BLaER1 treated with 17β-estradiol and CSF1 and Interleukin-3, amounts not matched to agents 10 nM and 100 nM (cell line): ENCODE measurements around the gene ANKRD28.

ENCODE experiments used
- H3K27ac ChIP-seq, 11 experiments: shearing (Covaris generic); formaldehyde crosslinking; 2 replicates each; pipeline ENCODE4 v1.8.1; 2022
- H3K27me3 ChIP-seq, 11 experiments: shearing (Covaris generic); formaldehyde crosslinking; 2 replicates each; pipeline ENCODE4 v1.8.1; 2022
- H3K36me3 ChIP-seq, 11 experiments: shearing (Covaris generic); formaldehyde crosslinking; 2 replicates each; pipeline ENCODE4 v1.8.1; 2022
- H3K4me1 ChIP-seq, 10 experiments: shearing (Covaris generic); formaldehyde crosslinking; 2 replicates each; pipeline ENCODE4 v1.8.1; 2022
- H3K4me2 ChIP-seq, 11 experiments: shearing (Covaris generic); formaldehyde crosslinking; 2 replicates each; pipeline ENCODE4 v1.8.1; 2022
- H3K4me3 ChIP-seq, 10 experiments: shearing (Covaris generic); formaldehyde crosslinking; 2 replicates each; pipeline ENCODE4 v1.8.1; 2022
- H3K9ac ChIP-seq, 11 experiments: shearing (Covaris generic); formaldehyde crosslinking; 2 replicates each; pipeline ENCODE4 v1.8.1; 2022
- H3K9me3 ChIP-seq, 11 experiments: shearing (Covaris generic); formaldehyde crosslinking; replicated peaks in 1 of 11; 2 replicates each; pipeline ENCODE4 v1.8.1; 2022
- H4K20me1 ChIP-seq, 11 experiments: shearing (Covaris generic); formaldehyde crosslinking; 2 replicates each; pipeline ENCODE4 v1.8.1; 2022
- Cebpa-rat ChIP-seq, 11 experiments: shearing (Covaris generic); IDR thresholded peaks; 2 replicates each; pipeline ENCODE4 v1.8.1; 2022

Gene ANKRD28

DNA sequence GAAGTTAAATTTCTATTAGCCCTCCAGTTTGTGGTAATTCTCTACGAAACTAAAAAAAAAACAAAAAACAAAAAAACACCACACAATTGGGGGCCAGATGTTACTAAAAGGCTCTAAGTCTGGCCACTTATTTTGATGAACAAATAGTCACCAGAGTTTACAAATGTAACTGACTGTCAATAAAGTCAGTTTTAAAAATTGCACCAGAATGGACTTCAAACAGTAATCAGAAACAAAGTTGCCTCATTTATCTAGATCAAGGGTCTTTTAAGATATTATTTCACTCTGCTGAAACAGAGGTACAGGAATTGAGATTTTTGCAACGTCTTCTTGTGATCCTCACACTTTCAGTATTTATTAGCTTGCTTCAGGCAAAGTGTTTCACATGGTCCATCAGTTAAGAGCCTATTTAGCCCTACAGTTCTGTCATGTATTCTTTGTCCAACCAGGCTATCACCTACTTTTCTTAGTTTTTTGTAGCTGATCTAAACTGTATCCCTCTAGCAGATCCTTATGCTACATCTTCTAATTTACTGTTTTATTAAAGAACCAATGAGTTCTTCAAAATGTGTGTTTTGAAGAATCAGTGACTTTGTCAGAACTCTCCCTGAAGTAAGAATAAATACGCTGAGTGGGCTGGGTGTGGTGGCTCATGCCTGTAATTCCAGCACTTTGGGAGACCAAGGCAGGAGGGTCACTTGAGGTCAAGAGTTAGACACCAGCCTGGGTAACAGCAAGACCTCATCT is 74.7 kb downstream of the ANKRD28 start:
- Histone ChIP-seq H3K9ac (no peak overlapping the region), H3K9me3 (no peaks in the 10 kb centered on the region), H4K20me1 (peaks cover 0 to 33% (median 0%) of the 10 kb centered on the region in 11 experiments; a peak in 4 of 22 replicates), H3K4me1 (no peaks in the 10 kb centered on the region), H3K27me3 (no peaks in the 10 kb centered on the region), H3K27ac (no peak overlapping the region), H3K36me3 (peaks cover 87 to 100% (median 99%) of the 10 kb centered on the region in 11 experiments), H3K4me3 (no peak overlapping the region), H3K4me2 (no peak overlapping the region)
- TF ChIP-seq Cebpa-rat (IDR thresholded peaks at IDR 0.05), result no peak

DNA sequence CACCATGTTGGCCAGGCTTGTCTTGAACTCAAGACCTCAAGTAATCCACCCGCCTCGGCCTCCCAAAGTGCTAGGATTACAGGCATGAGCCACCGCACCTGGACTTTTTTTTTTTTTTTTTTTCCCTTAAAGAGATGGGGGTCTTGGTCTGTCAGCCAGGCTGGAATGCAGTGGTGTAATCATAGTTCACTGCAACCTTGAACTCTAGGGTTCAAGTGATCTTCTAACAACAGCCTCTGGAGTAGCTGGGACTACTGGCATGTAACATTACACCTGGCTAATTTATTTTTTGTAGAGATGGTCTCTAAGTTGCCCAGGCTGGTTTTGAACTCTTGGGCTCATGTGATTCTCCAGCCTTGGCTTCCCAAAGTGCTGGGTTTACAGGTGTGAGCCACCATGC is 81.6 kb downstream of the ANKRD28 start:
- H3K9ac ChIP-seq, result no peak overlapping the region
- no peaks in the 10 kb centered on the region for H3K27me3 ChIP-seq
- H3K4me3 ChIP-seq, result no peak overlapping the region
- no peaks in the 10 kb centered on the region for H3K9me3 ChIP-seq
- H4K20me1 ChIP-seq, result peaks cover 0 to 29% (median 0%) of the 10 kb centered on the region in 11 experiments; a peak in 3 of 22 replicates
- H3K4me1 ChIP-seq, result peaks cover 0 to 14% (median 7%) of the 10 kb centered on the region in 10 experiments; a peak in 7 of 20 replicates
- H3K36me3 ChIP-seq, result peaks cover 53 to 100% (median 79%) of the 10 kb centered on the region in 11 experiments
- no peak overlapping the region for H3K27ac ChIP-seq
- peak overlapping the region in 2 of 11 experiments; percentile 1 to 15; a peak in 1 of 22 replicates for H3K4me2 ChIP-seq
- TF ChIP-seq Cebpa-rat (IDR thresholded peaks at IDR 0.05), result no peak

DNA sequence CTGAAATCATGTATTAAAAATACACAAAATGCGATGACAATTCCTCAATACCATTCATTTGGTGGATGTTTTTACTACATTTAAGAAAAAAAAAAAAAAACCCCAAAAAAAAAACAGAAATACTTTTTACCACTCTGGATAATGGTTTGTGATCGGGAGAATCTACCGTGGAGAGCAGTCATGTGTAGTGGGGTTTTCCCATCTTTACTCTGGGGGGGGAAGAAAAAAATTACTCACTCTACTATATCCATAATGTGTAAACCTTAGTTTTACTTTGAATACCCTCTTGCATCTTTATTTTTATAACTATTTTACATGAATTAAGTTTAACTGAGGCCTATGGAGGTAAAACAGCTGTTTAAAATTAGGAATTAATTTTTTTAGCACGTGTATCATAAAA is 83.3 kb downstream of the ANKRD28 start:
- no peak overlapping the region for H3K4me3 ChIP-seq
- no peaks in the 10 kb centered on the region for H3K9me3 ChIP-seq
- peaks cover 0 to 31% (median 21%) of the 10 kb centered on the region in 10 experiments; a peak in 14 of 20 replicates for H3K4me1 ChIP-seq
- no peak for TF ChIP-seq Cebpa-rat (IDR thresholded peaks at IDR 0.05)
- H3K9ac ChIP-seq, result no peak overlapping the region
- no peaks in the 10 kb centered on the region for H3K27me3 ChIP-seq
- no peak overlapping the region for H3K4me2 ChIP-seq
- peaks cover 52 to 100% (median 79%) of the 10 kb centered on the region in 11 experiments for H3K36me3 ChIP-seq
- H4K20me1 ChIP-seq, result peaks cover 0 to 22% (median 0%) of the 10 kb centered on the region in 11 experiments; a peak in 3 of 22 replicates
- H3K27ac ChIP-seq, result no peak overlapping the region

DNA sequence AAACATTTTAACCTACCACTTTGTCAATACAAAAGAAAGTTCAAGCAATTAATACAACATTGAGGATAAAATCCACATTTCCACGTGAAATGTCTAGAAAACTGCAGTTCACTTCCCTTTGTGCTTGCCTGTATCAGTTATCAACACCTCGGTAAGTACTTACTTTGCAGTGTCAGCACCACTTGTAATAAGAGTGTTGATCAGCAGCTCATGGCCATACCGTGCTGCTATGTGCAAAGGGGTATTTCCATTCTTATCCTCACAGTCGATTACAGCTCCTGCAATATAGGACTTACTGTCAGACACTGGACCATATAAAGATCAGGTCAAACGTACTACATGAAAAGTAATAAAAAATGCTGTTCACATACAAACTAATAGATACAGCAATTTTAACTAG is 84.4 kb downstream of the ANKRD28 start:
- H3K27me3 ChIP-seq, result no peaks in the 10 kb centered on the region
- H3K9ac ChIP-seq, result no peak overlapping the region
- H3K4me3 ChIP-seq, result no peak overlapping the region
- peaks cover 0 to 16% (median 0%) of the 10 kb centered on the region in 11 experiments; a peak in 3 of 22 replicates for H4K20me1 ChIP-seq
- no peak for TF ChIP-seq Cebpa-rat (IDR thresholded peaks at IDR 0.05)
- H3K27ac ChIP-seq, result no peak overlapping the region
- peaks cover 0 to 42% (median 31%) of the 10 kb centered on the region in 10 experiments; a peak in 15 of 20 replicates for H3K4me1 ChIP-seq
- no peaks in the 10 kb centered on the region for H3K9me3 ChIP-seq
- H3K4me2 ChIP-seq, result no peak overlapping the region
- H3K36me3 ChIP-seq, result peaks cover 49 to 100% (median 79%) of the 10 kb centered on the region in 11 experiments

DNA sequence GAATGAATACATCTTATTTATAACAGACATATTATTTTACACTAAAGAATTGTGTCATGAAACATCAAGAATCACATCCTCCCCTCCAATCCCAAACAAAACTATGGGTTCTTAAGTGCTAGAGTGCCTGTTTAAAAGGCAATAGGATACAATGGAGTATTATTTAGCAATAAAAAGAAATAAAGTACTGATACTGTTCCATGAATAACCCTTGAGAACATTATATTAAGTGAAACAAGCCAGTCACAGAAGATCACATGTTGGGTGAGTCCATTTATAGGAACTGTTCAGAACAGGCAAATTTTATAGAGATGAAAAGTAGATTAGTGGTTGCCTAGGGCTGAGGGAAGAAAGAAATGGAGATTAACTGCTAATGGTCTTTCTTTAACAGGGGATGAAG is 86.5 kb downstream of the ANKRD28 start:
- peaks cover 0 to 48% (median 34%) of the 10 kb centered on the region in 10 experiments; a peak in 15 of 20 replicates for H3K4me1 ChIP-seq
- no peaks in the 10 kb centered on the region for H3K27me3 ChIP-seq
- H3K4me3 ChIP-seq, result no peak overlapping the region
- H3K4me2 ChIP-seq, result peak overlapping the region in 1 of 11 experiments; percentile 7; a peak in 2 of 22 replicates
- no peak overlapping the region for H3K9ac ChIP-seq
- H3K27ac ChIP-seq, result peak overlapping the region in 1 of 11 experiments; percentile 69; a peak in 1 of 22 replicates
- H3K36me3 ChIP-seq, result peaks cover 55 to 98% (median 79%) of the 10 kb centered on the region in 11 experiments
- H3K9me3 ChIP-seq, result peaks cover 0 to 14% (median 9%) of the 10 kb centered on the region in 11 experiments; a peak in 14 of 22 replicates
- TF ChIP-seq Cebpa-rat (IDR thresholded peaks at IDR 0.05), result no peak
- H4K20me1 ChIP-seq, result peaks cover 0 to 6% (median 0%) of the 10 kb centered on the region in 11 experiments; a peak in 2 of 22 replicates

DNA sequence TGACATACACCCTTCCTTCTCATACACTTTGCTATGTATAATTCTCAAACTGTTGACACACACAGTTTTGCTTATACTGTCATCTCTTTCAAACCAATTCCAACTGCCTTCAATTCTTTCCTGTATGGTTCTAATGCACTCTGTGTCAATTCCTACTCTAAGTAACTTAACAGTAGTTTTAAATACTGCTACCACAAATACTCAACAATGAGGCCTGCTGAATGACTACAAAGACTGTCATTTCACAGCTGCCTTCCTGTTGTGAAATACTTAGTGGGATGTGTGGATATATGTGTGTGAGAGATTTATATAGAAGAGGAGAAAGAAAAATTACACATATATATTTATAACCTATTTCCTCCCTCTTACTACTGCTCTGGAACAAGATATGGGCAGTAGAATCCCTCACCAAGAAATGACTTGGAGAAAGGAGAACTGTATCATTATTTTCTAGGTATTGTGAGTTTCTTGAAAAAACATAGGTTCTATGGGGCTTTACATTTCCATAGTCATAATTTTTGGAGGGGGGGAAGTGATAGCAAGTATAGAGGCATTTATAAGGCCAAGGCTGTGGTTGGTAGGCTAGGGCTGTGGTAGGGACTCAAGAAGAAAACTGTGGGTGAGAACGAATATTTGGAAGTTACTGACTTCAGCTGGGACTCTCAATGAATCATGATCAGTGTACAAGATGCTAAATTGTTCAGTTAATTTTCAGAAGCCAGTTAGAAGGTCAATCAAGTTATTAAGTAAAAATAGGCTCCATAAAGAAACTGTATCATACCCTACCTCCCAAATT is 88.7 kb downstream of the ANKRD28 start:
- Histone ChIP-seq H3K4me1 (peaks cover 0 to 38% (median 26%) of the 10 kb centered on the region in 10 experiments; a peak in 15 of 20 replicates), H3K4me3 (no peak overlapping the region), H3K9ac (peak overlapping the region in 6 of 11 experiments; percentile 9 to 42 (median 34); a peak in 9 of 22 replicates), H3K9me3 (peaks cover 0 to 14% (median 9%) of the 10 kb centered on the region in 11 experiments; a peak in 14 of 22 replicates), H3K27ac (peak overlapping the region in 10 of 11 experiments; percentile 13 to 70 (median 62); a peak in 17 of 22 replicates), H3K36me3 (peaks cover 55 to 98% (median 88%) of the 10 kb centered on the region in 11 experiments), H3K4me2 (peak overlapping the region in 9 of 11 experiments; percentile 8 to 79 (median 45); a peak in 15 of 22 replicates), H3K27me3 (no peaks in the 10 kb centered on the region), H4K20me1 (no peaks in the 10 kb centered on the region)
- peak in 1 of 11 experiments; percentile 61; a peak in 2 of 22 replicates for TF ChIP-seq Cebpa-rat (IDR thresholded peaks at IDR 0.05)

DNA sequence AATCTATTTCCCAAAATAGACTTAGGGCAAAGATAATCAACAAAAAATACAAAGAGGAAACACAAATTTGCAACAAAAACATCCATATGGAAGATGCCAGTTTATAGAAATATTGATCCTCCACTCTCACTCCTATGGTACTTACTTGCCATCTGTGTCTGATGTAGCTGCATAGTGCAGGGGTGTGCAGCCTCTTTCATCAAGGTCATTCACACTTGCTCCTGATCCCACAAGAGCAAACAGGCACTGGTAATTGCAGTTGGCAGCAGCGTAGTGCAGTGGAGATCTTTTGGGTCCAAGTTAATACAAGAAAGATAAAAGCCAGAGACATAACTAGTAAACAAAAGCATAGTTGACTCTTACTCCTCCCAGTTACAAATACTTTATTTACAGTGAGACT is 90.0 kb downstream of the ANKRD28 start:
- Histone ChIP-seq H3K4me1 (peaks cover 0 to 38% (median 27%) of the 10 kb centered on the region in 10 experiments; a peak in 15 of 20 replicates), H3K9me3 (peaks cover 0 to 14% (median 9%) of the 10 kb centered on the region in 11 experiments; a peak in 14 of 22 replicates), H3K36me3 (peaks cover 49 to 98% (median 88%) of the 10 kb centered on the region in 11 experiments), H3K4me3 (no peak overlapping the region), H3K27me3 (no peaks in the 10 kb centered on the region), H3K4me2 (no peak overlapping the region; a peak in 1 of 22 replicates), H4K20me1 (no peaks in the 10 kb centered on the region), H3K9ac (no peak overlapping the region), H3K27ac (peak overlapping the region in 8 of 11 experiments; percentile 35 to 70 (median 63); a peak in 11 of 22 replicates)
- no peak for TF ChIP-seq Cebpa-rat (IDR thresholded peaks at IDR 0.05)

DNA sequence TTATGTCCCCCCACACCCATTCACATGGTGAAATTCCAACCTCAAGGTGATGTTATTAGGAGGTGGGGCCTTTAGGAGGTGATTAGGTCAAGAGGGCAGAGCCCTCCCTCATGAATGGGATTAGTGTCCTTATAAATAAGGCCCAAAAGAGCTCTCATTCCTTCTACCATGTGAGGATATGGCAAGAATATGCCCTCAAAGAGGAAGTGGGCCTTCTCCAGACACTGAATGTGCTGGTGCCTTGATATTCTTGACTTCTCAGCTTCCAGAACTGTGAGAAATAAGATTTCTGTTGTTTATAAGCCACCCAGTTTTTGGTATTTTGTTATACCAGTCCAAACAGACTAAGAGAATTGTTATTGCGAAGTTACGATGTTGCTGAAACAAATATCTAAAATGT is 94.4 kb downstream of the ANKRD28 start:
- no peaks in the 10 kb centered on the region for H4K20me1 ChIP-seq
- no peak for TF ChIP-seq Cebpa-rat (IDR thresholded peaks at IDR 0.05)
- H3K9ac ChIP-seq, result no peak overlapping the region
- H3K4me1 ChIP-seq, result peaks cover 0 to 14% (median 2%) of the 10 kb centered on the region in 10 experiments; a peak in 8 of 20 replicates
- H3K27ac ChIP-seq, result no peak overlapping the region
- H3K4me3 ChIP-seq, result no peak overlapping the region
- peaks cover 0 to 25% (median 16%) of the 10 kb centered on the region in 11 experiments; a peak in 15 of 22 replicates for H3K9me3 ChIP-seq
- H3K27me3 ChIP-seq, result no peaks in the 10 kb centered on the region
- no peak overlapping the region for H3K4me2 ChIP-seq
- H3K36me3 ChIP-seq, result peaks cover 25 to 84% (median 67%) of the 10 kb centered on the region in 11 experiments
